ENCODE measurements around the gene NEB. TPM values are rescaled to one million over a fixed set of nuclear protein-coding genes. Genes with fewer than 3 reads are reported as not detected.

Gene NEB
- total and polyA plus RNA-seq, 2 donors (not counting 1 experiment from before 2014, with no cell fraction given): 3.6 to 4.6 TPM

DNA sequence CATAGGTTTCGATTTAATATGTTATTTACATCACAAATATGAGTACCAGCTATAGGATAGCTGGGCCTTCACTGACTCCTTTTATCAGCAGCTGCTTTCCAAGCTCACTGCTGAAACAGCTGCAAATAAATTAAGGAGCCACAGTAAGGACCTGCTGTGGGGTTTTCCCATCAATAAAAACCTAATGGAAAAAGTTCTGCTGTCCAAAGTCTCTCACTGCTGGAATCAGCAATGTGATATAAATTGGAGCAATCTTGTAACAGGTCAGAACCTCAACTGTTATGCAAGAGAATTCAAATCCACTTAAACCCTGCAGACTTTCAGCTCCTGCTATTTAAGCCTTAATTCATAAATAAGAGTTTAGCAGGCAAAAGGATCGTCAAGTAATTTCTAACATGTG is 61.3 kb downstream of the NEB start:
- H3K4me2 ChIP-seq (replicated peaks; ENCODE audit: low read depth, low read length, poor library complexity, severe bottlenecking): no peak overlapping the region
- no CpG with 5 or more reads among the region's 2 CpGs for WGBS (ENCODE audit: insufficient coverage)
- DNase-seq: no peak
- ChIA-PET CTCF (interaction anchor here (1.3 to 1.7 kb wide), 2 partner anchors 17 to 94 kb away, joined by 3 to 4 read pairs; no protein-coding TSS in a partner anchor), POLR2A (no interaction called here)
- H4K20me1 ChIP-seq (ENCODE audit: control insufficient read depth, insufficient read depth, low read length, poor library complexity, severe bottlenecking): no peaks in the 10 kb centered on the region
- H3K4me1 Mint-ChIP-seq: peaks cover 27% of the 10 kb centered on the region
- no peaks in the 10 kb centered on the region for H3K9me3 ChIP-seq (ENCODE audit: control extremely low read depth in 1 of 3, control insufficient read depth in 2 of 3, insufficient read depth in 1 of 3, low read length in 2 of 3)
- TF ChIP-seq EZH2 (IDR thresholded peaks at IDR 0.05; ENCODE audit: borderline replicate concordance, insufficient read depth, low read depth, low read length, poor library complexity, severe bottlenecking): no peak
- TF ChIP-seq, protein P1, sequence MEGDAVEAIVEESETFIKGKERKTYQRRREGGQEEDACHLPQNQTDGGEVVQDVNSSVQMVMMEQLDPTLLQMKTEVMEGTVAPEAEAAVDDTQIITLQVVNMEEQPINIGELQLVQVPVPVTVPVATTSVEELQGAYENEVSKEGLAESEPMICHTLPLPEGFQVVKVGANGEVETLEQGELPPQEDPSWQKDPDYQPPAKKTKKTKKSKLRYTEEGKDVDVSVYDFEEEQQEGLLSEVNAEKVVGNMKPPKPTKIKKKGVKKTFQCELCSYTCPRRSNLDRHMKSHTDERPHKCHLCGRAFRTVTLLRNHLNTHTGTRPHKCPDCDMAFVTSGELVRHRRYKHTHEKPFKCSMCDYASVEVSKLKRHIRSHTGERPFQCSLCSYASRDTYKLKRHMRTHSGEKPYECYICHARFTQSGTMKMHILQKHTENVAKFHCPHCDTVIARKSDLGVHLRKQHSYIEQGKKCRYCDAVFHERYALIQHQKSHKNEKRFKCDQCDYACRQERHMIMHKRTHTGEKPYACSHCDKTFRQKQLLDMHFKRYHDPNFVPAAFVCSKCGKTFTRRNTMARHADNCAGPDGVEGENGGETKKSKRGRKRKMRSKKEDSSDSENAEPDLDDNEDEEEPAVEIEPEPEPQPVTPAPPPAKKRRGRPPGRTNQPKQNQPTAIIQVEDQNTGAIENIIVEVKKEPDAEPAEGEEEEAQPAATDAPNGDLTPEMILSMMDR (IDR thresholded peaks at IDR 0.05): no peak
- H3K4me1 ChIP-seq (ENCODE audit: control insufficient read depth in 2 of 2, insufficient read depth in 2 of 2, low read length in 2 of 2): peaks cover 3 to 14% of the 10 kb centered on the region in 2 donors
- no peaks in the 10 kb centered on the region for H3K79me2 ChIP-seq (ENCODE audit: control insufficient read depth, insufficient read depth, low read length)
- no peaks in the 10 kb centered on the region for H3K9me3 Mint-ChIP-seq (ENCODE audit: insufficient read depth)
- no peaks in the 10 kb centered on the region for H3K36me3 ChIP-seq (replicated peaks in 1 of 2; ENCODE audit: control extremely low read depth in 1 of 2, control insufficient read depth in 1 of 2, extremely low read depth in 1 of 2, insufficient read depth in 2 of 2, low read length in 1 of 2)
- H3K9ac ChIP-seq (ENCODE audit: low read length): no peak overlapping the region
- peaks cover 3% of the 10 kb centered on the region for H3K27me3 Mint-ChIP-seq
- intact Hi-C loops (cut with micrococcal nuclease): no loop called here
- no peaks in the 10 kb centered on the region for H3K27me3 ChIP-seq (replicated peaks in 1 of 4; ENCODE audit: control extremely low read depth in 1 of 4, control insufficient read depth in 3 of 4, insufficient read depth in 4 of 4, low read length in 3 of 4)
- H3K27ac ChIP-seq (ENCODE audit: low read length in 2 of 2): no peak overlapping the region
- H3K4me3 Mint-ChIP-seq: no peak overlapping the region
- no peak overlapping the region for H3K27ac Mint-ChIP-seq
- no peak overlapping the region for H3K4me3 ChIP-seq (ENCODE audit: control extremely low read depth in 1 of 5, extremely low read depth in 1 of 5, insufficient read depth in 1 of 5, low read depth in 2 of 5, low read length in 4 of 5)
- H2AFZ ChIP-seq (ENCODE audit: insufficient read depth, low read depth, low read length, poor library complexity, severe bottlenecking): no peak overlapping the region
- no peak for ATAC-seq (ENCODE audit: low read depth)

- no peak overlapping the region for H3K27ac Mint-ChIP-seq
- WGBS (ENCODE audit: insufficient coverage): 100% methylated on average over 2 of the region's 5 CpGs
- H3K4me3 Mint-ChIP-seq: no peak overlapping the region
- no peaks in the 10 kb centered on the region for H4K20me1 ChIP-seq (ENCODE audit: control insufficient read depth, insufficient read depth, low read length, poor library complexity, severe bottlenecking)
- no peaks in the 10 kb centered on the region for H3K79me2 ChIP-seq (ENCODE audit: control insufficient read depth, insufficient read depth, low read length)
- H3K9me3 Mint-ChIP-seq (ENCODE audit: insufficient read depth): no peaks in the 10 kb centered on the region
- no peak overlapping the region for H3K4me2 ChIP-seq (replicated peaks; ENCODE audit: low read depth, low read length, poor library complexity, severe bottlenecking)
- TF ChIP-seq EZH2 (IDR thresholded peaks at IDR 0.05; ENCODE audit: borderline replicate concordance, insufficient read depth, low read depth, low read length, poor library complexity, severe bottlenecking): no peak
- TF ChIP-seq, protein P1 (IDR thresholded peaks at IDR 0.05): no peak
- H3K27ac ChIP-seq (ENCODE audit: low read length in 2 of 2): no peak overlapping the region
- no peak for DNase-seq
- H3K9ac ChIP-seq (ENCODE audit: low read length): no peak overlapping the region
- peaks cover 27% of the 10 kb centered on the region for H3K4me1 Mint-ChIP-seq
- peaks cover 3% of the 10 kb centered on the region for H3K27me3 Mint-ChIP-seq
- H3K4me1 ChIP-seq (ENCODE audit: control insufficient read depth in 2 of 2, insufficient read depth in 2 of 2, low read length in 2 of 2): peaks cover 3 to 14% of the 10 kb centered on the region in 2 donors
- no peak for ATAC-seq (ENCODE audit: low read depth)
- no peak overlapping the region for H3K4me3 ChIP-seq (ENCODE audit: control extremely low read depth in 1 of 5, extremely low read depth in 1 of 5, insufficient read depth in 1 of 5, low read depth in 2 of 5, low read length in 4 of 5)
- ChIA-PET CTCF (interaction anchor here (1.3 to 1.7 kb wide), 2 partner anchors 17 to 94 kb away, joined by 3 to 4 read pairs; no protein-coding TSS in a partner anchor), POLR2A (no interaction called here)
- no peaks in the 10 kb centered on the region for H3K27me3 ChIP-seq (replicated peaks in 1 of 4; ENCODE audit: control extremely low read depth in 1 of 4, control insufficient read depth in 3 of 4, insufficient read depth in 4 of 4, low read length in 3 of 4)
- no peaks in the 10 kb centered on the region for H3K36me3 ChIP-seq (replicated peaks in 1 of 2; ENCODE audit: control extremely low read depth in 1 of 2, control insufficient read depth in 1 of 2, extremely low read depth in 1 of 2, insufficient read depth in 2 of 2, low read length in 1 of 2)
- intact Hi-C loops (cut with micrococcal nuclease): no loop called here
- H2AFZ ChIP-seq (ENCODE audit: insufficient read depth, low read depth, low read length, poor library complexity, severe bottlenecking): no peak overlapping the region
- no peaks in the 10 kb centered on the region for H3K9me3 ChIP-seq (ENCODE audit: control extremely low read depth in 1 of 3, control insufficient read depth in 2 of 3, insufficient read depth in 1 of 3, low read length in 2 of 3)
Measured at GRCh38 chr2:151672277-151672676, 62.0 kb downstream of the NEB start.
